A549 (cell line): ENCODE measurements around the gene PIR. TPM values are rescaled to one million over a fixed set of nuclear protein-coding genes. Genes with fewer than 3 reads are reported as not detected.
A peak's percentile ranks its signal among the peaks of the same experiment; 100 is the strongest.

Source experiments
- ATAC-seq, 2 experiments: fragments of 200-7000 bp in 1 of 2; fragments of >200 bp in 1 of 2; cut with Nextera tagmentation in 1 of 2; cut with Tn5 transposase in 1 of 2; 3 replicates each; pipeline versions ENCODE4 v1.8.0 to v1.9.1; 2018 to 2020; ENCODE audit warnings: mild to moderate bottlenecking in 1 of 2, moderate library complexity in 1 of 2
- CTCF ChIA-PET: fragments of 300-600 bp; sonication (Branson Sonifier 250); formaldehyde crosslinking; extraction: SDS; loops from one replicate; lab custom pipeline; 2021; ENCODE audit warnings: antibody characterized with exemption, inconsistent platforms; lab: Yijun Ruan, JAX
- POLR2A ChIA-PET: fragments of 350-600 bp; formaldehyde crosslinking; extraction: SDS; loops from one replicate; lab custom pipeline; 2021; ENCODE audit warnings: antibody characterized with exemption, inconsistent platforms; lab: Yijun Ruan, JAX
- DNase-seq, 2 experiments: peaks; one replicate each; pipeline versions ENCODE4 v3.0.0 to v3.0.0-alpha.2; 2011 to 2016; ENCODE audit warnings: low read depth in 1 of 2, low spot score in 1 of 2
- FAIRE-seq: peaks from 2 replicates; lab custom pipeline; 2011; peaks lifted over from hg19 to GRCh38; lab: Jason Lieb, UNC
- H3K27ac ChIP-seq, 2 experiments: fragments of >200 bp; sonication (Bioruptor Twin); formaldehyde crosslinking; 3 replicates each; pipeline ENCODE4 v1.5.1; 2016 to 2017
- H3K4me1 ChIP-seq: fragments of >200 bp; sonication (Bioruptor Twin); formaldehyde crosslinking; 3 replicates; pipeline ENCODE4 v1.6.1; 2016
- H3K4me2 ChIP-seq: fragments of >200 bp; sonication (Bioruptor Twin); formaldehyde crosslinking; 3 replicates; pipeline ENCODE4 v1.6.1; 2016
- H3K4me3 ChIP-seq: fragments of >200 bp; sonication (Bioruptor Twin); formaldehyde crosslinking; 3 replicates; pipeline ENCODE4 v1.5.1; 2016
- H3K9me3 ChIP-seq: fragments of >200 bp; sonication (Bioruptor Twin); formaldehyde crosslinking; 3 replicates; pipeline ENCODE4 v1.6.1; 2016
- CBX8 ChIP-seq: fragments of 200-600 bp; sonication (generic); IDR thresholded peaks from 2 replicates; pipeline ENCODE4 v1.6.1; 2016
- CEBPB ChIP-seq, 2 experiments: fragments of >200 bp in 1 of 2; sonication (Bioruptor Twin) in 1 of 2; formaldehyde crosslinking in 1 of 2; IDR thresholded peaks; 2 replicates each; pipeline ENCODE4 v1.6.1; 2012 to 2016
- CHD4 ChIP-seq: fragments of 200-600 bp; sonication (generic); IDR thresholded peaks from 2 replicates; pipeline ENCODE4 v1.6.1; 2016; ENCODE audit warnings: antibody characterized with exemption, mild to moderate bottlenecking, borderline replicate concordance
- CTCF ChIP-seq: fragments of >200 bp; sonication (Bioruptor Twin); formaldehyde crosslinking; IDR thresholded peaks from 3 replicates; pipeline ENCODE4 v1.5.1; 2016
- EHF ChIP-seq: fragments of 250-450 bp; sonication (Bioruptor Pico); IDR thresholded peaks from 2 replicates; pipeline ENCODE4 v1.5.0; 2020; ENCODE audit warnings: mild to moderate bottlenecking
- EHMT2 ChIP-seq: fragments of 200-600 bp; sonication (generic); IDR thresholded peaks from 2 replicates; pipeline ENCODE4 v1.6.1; 2016; ENCODE audit warnings: antibody characterized with exemption, low read depth, mild to moderate bottlenecking, moderate library complexity
- ELK1 ChIP-seq: fragments of 150-350 bp; IDR thresholded peaks from 2 replicates; pipeline ENCODE4 v1.6.1; 2014; ENCODE audit warnings: low read depth, mild to moderate bottlenecking, low read length
- EP300 ChIP-seq, 2 experiments: fragments of >200 bp; sonication (Bioruptor Twin); formaldehyde crosslinking; IDR thresholded peaks; 2 replicates in 1 of 2; 3 replicates in 1 of 2; pipeline ENCODE4 v1.6.1; 2016 to 2017
- ESRRA ChIP-seq: fragments of 150-350 bp; IDR thresholded peaks from 2 replicates; pipeline ENCODE4 v1.6.1; 2014; ENCODE audit warnings: mild to moderate bottlenecking, low read length, borderline replicate concordance
- FOSL2 ChIP-seq, 2 experiments: fragments of 450-650 bp in 1 of 2; fragments of >200 bp in 1 of 2; sonication (Bioruptor Twin) in 1 of 2; formaldehyde crosslinking; IDR thresholded peaks; 2 replicates each; pipeline versions ENCODE4 v1.5.0 to v1.6.1; 2016 to 2020; ENCODE audit warnings: mild to moderate bottlenecking in 1 of 2, moderate library complexity in 1 of 2
- FOXS1 ChIP-seq: fragments of 250-450 bp; sonication (Bioruptor Pico); IDR thresholded peaks from 2 replicates; pipeline ENCODE4 v1.5.0; 2020; ENCODE audit warnings: mild to moderate bottlenecking, moderate library complexity
- JUN ChIP-seq, 2 experiments: fragments of >200 bp; sonication (Bioruptor Twin); formaldehyde crosslinking; IDR thresholded peaks; 2 replicates in 1 of 2; 3 replicates in 1 of 2; pipeline ENCODE4 v1.6.1; 2016 to 2017
- JUNB ChIP-seq: fragments of >200 bp; sonication (Bioruptor Twin); formaldehyde crosslinking; IDR thresholded peaks from 2 replicates; pipeline ENCODE4 v1.6.1; 2016
- MAFK ChIP-seq: fragments of 450-650 bp; IDR thresholded peaks from 2 replicates; pipeline ENCODE4 v1.6.1; 2014; ENCODE audit not compliant: partially characterized antibody
- MAX ChIP-seq: IDR thresholded peaks from 2 replicates; pipeline ENCODE4 v1.6.1; 2012
- MYC ChIP-seq: IDR thresholded peaks from 2 replicates; pipeline ENCODE4 v1.6.1; 2012; ENCODE audit warnings: mild to moderate bottlenecking, inconsistent platforms, low read length, improper control_type of control experiment, borderline replicate concordance
- NFE2L2 ChIP-seq: fragments of 150-350 bp; conservative IDR thresholded peaks from 2 replicates; pipeline ENCODE4 v1.6.1; 2014; ENCODE audit warnings: low read length
- NPAS2 ChIP-seq: fragments of 250-450 bp; sonication (Bioruptor Pico); IDR thresholded peaks from 2 replicates; pipeline ENCODE4 v1.8.0; 2022; ENCODE audit warnings: mild to moderate bottlenecking, moderate library complexity, borderline replicate concordance
- POLR2AphosphoS2 ChIP-seq: conservative IDR thresholded peaks from 2 replicates; pipeline ENCODE4 v1.6.1; 2012; ENCODE audit warnings: low read length, improper control_type of control experiment, inconsistent platforms
- RAD21 ChIP-seq, 2 experiments: fragments of >200 bp in 1 of 2; sonication (Bioruptor Twin) in 1 of 2; formaldehyde crosslinking in 1 of 2; IDR thresholded peaks in 1 of 2; conservative IDR thresholded peaks in 1 of 2; 2 replicates in 1 of 2; 3 replicates in 1 of 2; pipeline ENCODE4 v1.6.1; 2012 to 2018; ENCODE audit warnings: inconsistent platforms in 1 of 2
- RARB ChIP-seq: fragments of 250-450 bp; sonication (Bioruptor Pico); IDR thresholded peaks from 2 replicates; pipeline ENCODE4 v1.8.0; 2021; ENCODE audit warnings: mild to moderate bottlenecking, moderate library complexity
- RCOR1 ChIP-seq: fragments of 150-350 bp; IDR thresholded peaks from 2 replicates; pipeline ENCODE4 v1.6.1; 2014; ENCODE audit warnings: antibody characterized with exemption, low read length, low read depth
- SMC3 ChIP-seq: fragments of >200 bp; sonication (Bioruptor Twin); formaldehyde crosslinking; IDR thresholded peaks from 3 replicates; pipeline ENCODE4 v1.6.1; 2018; ENCODE audit warnings: inconsistent platforms
- USF2 ChIP-seq: fragments of 450-650 bp; IDR thresholded peaks from 2 replicates; pipeline ENCODE4 v1.6.1; 2014; ENCODE audit warnings: antibody characterized with exemption
- ZC3H11A ChIP-seq: fragments of 450-650 bp; IDR thresholded peaks from 2 replicates; pipeline ENCODE4 v1.6.1; 2014; ENCODE audit warnings: antibody characterized with exemption, mild to moderate bottlenecking
- ZFP36 ChIP-seq: fragments of 450-650 bp; IDR thresholded peaks from 2 replicates; pipeline ENCODE4 v1.6.1; 2014; ENCODE audit warnings: borderline replicate concordance; ENCODE audit not compliant: partially characterized antibody
- ZNF302 ChIP-seq: fragments of 250-450 bp; sonication (Bioruptor Pico); IDR thresholded peaks from 2 replicates; pipeline ENCODE4 v1.9.0; 2021; ENCODE audit warnings: inconsistent platforms, mild to moderate bottlenecking, moderate library complexity
- WGBS: methylation state at CpG from one replicate; pipeline ENCODE4 v1.1.6; 2017; ENCODE audit errors: missing lambda C conversion rate; 5-methylcytosine and 5-hydroxymethylcytosine counted together
- polyA plus RNA-seq, 4 experiments: library from polyadenylated mRNA; depleted of rRNA in 3 of 4; stranded (reverse); fragments of >200 nt; fragmentation: RNase III in 1 of 4; extraction: RNeasy Plus Mini Kit Qiagen cat#74134 plus additional on column Dnase treatment in 1 of 4; gene quantifications; 2 replicates in 3 of 4; 3 replicates in 1 of 4; pipeline ENCODE4 v1.2.3, GENCODE V29; 2011 to 2017

Gene PIR
- polyA plus RNA-seq, 2 of the 4 experiments (the other 2 are of a cell fraction): 62.7 to 120 TPM

GRCh38 chrX:15474028-15474427, 19.1 kb downstream of the PIR start:
- no peak overlapping the region for H3K4me3 ChIP-seq
- H3K9me3 ChIP-seq: no peaks in the 10 kb centered on the region
- POLR2A ChIA-PET: no interaction called here
- peak; percentile 54 for FAIRE-seq
- H3K4me2 ChIP-seq: no peak overlapping the region
- CTCF ChIA-PET: no interaction called here
- ATAC-seq: no peak
- TF ChIP-seq MYC (no peak), FOXS1 (CRISPR knock-in tag) (no peak), RARB (CRISPR knock-in tag) (no peak), NPAS2 (CRISPR knock-in tag) (no peak), USF2 (no peak), NFE2L2 (no peak), EHF (CRISPR knock-in tag) (no peak), EHMT2 (no peak), RCOR1 (no peak), ZNF302 (CRISPR knock-in tag) (no peak), ESRRA (no peak), JUN (IDR thresholded peaks at IDR 0.05) (no peak), POLR2AphosphoS2 (no peak), ZC3H11A (no peak), ELK1 (no peak), ZFP36 (no peak), MAX (no peak), CBX8 (no peak)
- TF ChIP-seq, all 56 proteins: peak for 0
- Histone ChIP-seq H3K4me1 (peaks cover 12% of the 10 kb centered on the region), H3K27ac (no peak overlapping the region)
- 94% methylated on average over 4 of the region's 4 CpGs for WGBS
- DNase-seq: no peak

- no peak for ATAC-seq
- Histone ChIP-seq H3K27ac (no peak overlapping the region), H3K4me3 (no peak overlapping the region), H3K9me3 (no peaks in the 10 kb centered on the region), H3K4me1 (peaks cover 12% of the 10 kb centered on the region), H3K4me2 (no peak overlapping the region)
- peak; percentile 91 for FAIRE-seq
- DNase-seq: no peak
- TF ChIP-seq EP300 (IDR thresholded peaks at IDR 0.05) (no peak), RAD21 (conservative IDR thresholded peaks at IDR 0.05 in 1 of 2, IDR thresholded peaks at IDR 0.05 in 1 of 2) (no peak)
- ChIA-PET CTCF (interaction anchor here (1.7 kb wide), 1 partner anchor 21 kb away, joined by 13 read pairs; the partner anchor contains the start of gene PIR), POLR2A (no interaction called here)
These were observed 20.6 kb downstream of the PIR start for GRCh38 chrX:15472531-15472930.

GRCh38 chrX:15471028-15471427, 22.1 kb downstream of the PIR start:
- ATAC-seq (peak; percentile 86 to 97), DNase-seq (peak; percentile 19 to 70), FAIRE-seq (peak; percentile 98)
- no peaks in the 10 kb centered on the region for H3K9me3 ChIP-seq
- H3K4me1 ChIP-seq: peaks cover 12% of the 10 kb centered on the region
- TF ChIP-seq FOSL2 (IDR thresholded peaks at IDR 0.05): no peak
- TF ChIP-seq FOSL2 (CRISPR knock-in tag; IDR thresholded peaks at IDR 0.05): peak; percentile 80
- TF ChIP-seq RAD21 (conservative IDR thresholded peaks at IDR 0.05 in 1 of 2, IDR thresholded peaks at IDR 0.05 in 1 of 2): peak; percentile 55 to 63
- peak; percentile 53 for TF ChIP-seq USF2
- no peak for TF ChIP-seq CHD4
- peak; percentile 24 for TF ChIP-seq MAFK
- TF ChIP-seq SMC3: peak; percentile 47
- TF ChIP-seq JUNB: no peak
- TF ChIP-seq CEBPB (IDR thresholded peaks at IDR 0.05): peak in 1 of 2 experiments; percentile 30; a peak in 1 of 4 replicates
- TF ChIP-seq CTCF: peak; percentile 71
- 23% methylated on average over 3 of the region's 3 CpGs for WGBS
- H3K27ac ChIP-seq: no peak overlapping the region
- POLR2A ChIA-PET: interaction anchor here (0.8 kb wide), 1 partner anchor 22 kb away, joined by 3 read pairs; the partner anchor contains the start of gene PIR
- H3K4me3 ChIP-seq: no peak overlapping the region
- CTCF ChIA-PET: interaction anchor here (0.7 to 4.0 kb wide), 10 partner anchors 8 to 123 kb away, joined by 3 to 34 read pairs (median 5); partner anchors contain the start of gene PIR
- H3K4me2 ChIP-seq: no peak overlapping the region
